SK-N-MC (cell line): ENCODE data around the gene GIPC2.

ENCODE experiments used
- FOXP2 ChIP-seq: optimal IDR thresholded peaks from 2 replicates; pipeline ENCODE3; 2011; ENCODE audit warnings: mild to moderate bottlenecking, moderate library complexity; ENCODE audit not compliant: insufficient read depth; ENCODE audit errors: extremely low read length, control extremely low read depth
- POLR2AphosphoS5 ChIP-seq: IDR thresholded peaks from 2 replicates; pipeline ENCODE4 v1.6.1; 2012; ENCODE audit warnings: mild to moderate bottlenecking, low read depth, low read length, borderline replicate concordance

GRCh38 chr1:78033797-78034172 lies 12.0 kb upstream of the GIPC2 start:
- TF ChIP-seq POLR2AphosphoS5 = no peak
- no peak for TF ChIP-seq FOXP2
